Dendritic cell treated with granulocyte-macrophage colony-stimulating factor and Interleukin-4, amounts not matched to agents 40 ng/mL and 50 ng/mL, for 4 days (primary cell): ENCODE measurements around the gene MAN2C1.
A peak's percentile ranks its signal among the peaks of the same experiment; 100 is the strongest.
"Not testable (repeated sequence)": the region's sequence is repeated elsewhere in the genome, so short reads cannot be mapped to it uniquely, and the experiment has no call there.

Source experiments
- H3K27ac Mint-ChIP-seq: one replicate; pipeline ENCODE4 v1.8.0; 2022; ENCODE audit warnings: mild to moderate bottlenecking, mixed read lengths
- H3K27me3 Mint-ChIP-seq: one replicate; pipeline ENCODE4 v1.8.0; 2022; ENCODE audit warnings: mild to moderate bottlenecking, mixed read lengths
- H3K36me3 Mint-ChIP-seq: one replicate; pipeline ENCODE4 v1.8.0; 2022; ENCODE audit warnings: low read depth, mixed read lengths
- H3K4me1 Mint-ChIP-seq: one replicate; pipeline ENCODE4 v1.8.0; 2022; ENCODE audit warnings: low read depth, mixed read lengths
- H3K4me3 Mint-ChIP-seq: one replicate; pipeline ENCODE4 v1.8.0; 2022; ENCODE audit warnings: mild to moderate bottlenecking, moderate library complexity, mixed read lengths
- H3K9me3 Mint-ChIP-seq: one replicate; pipeline ENCODE4 v1.8.0; 2022; ENCODE audit warnings: mixed read lengths
- intact Hi-C: fragments of 100-400 bp; cut with micrococcal nuclease; formaldehyde crosslinking; loops from one replicate; pipeline ENCODE4 v1.15.0; 2022

Gene MAN2C1

GRCh38 chr15:75346796-75347221 lies 21.6 kb downstream of the MAN2C1 start, which contains the start of gene NEIL1:
TSS of gene NEIL1 (plus strand) at chr15:75347039. CDS start at chr15:75348906, 1,867 bp downstream.
- Mint-ChIP-seq H3K4me1 (peaks cover 40% of the 10 kb centered on the region), H3K4me3 (peak within 1 kb of the TSS; percentile 93), H3K27me3 (peaks cover 62% of the 10 kb centered on the region), H3K36me3 (peaks cover 18% of the 10 kb centered on the region), H3K9me3 (peaks cover 7% of the 10 kb centered on the region), H3K27ac (peak within 1 kb of the TSS; percentile 80)
- intact Hi-C loops: no loop called here

- H3K36me3 Mint-ChIP-seq: peaks cover 36% of the 10 kb centered on the region
- H3K4me3 Mint-ChIP-seq, intact Hi-C loops, H3K27ac Mint-ChIP-seq, H3K9me3 Mint-ChIP-seq: not testable (repeated sequence)
- H3K4me1 Mint-ChIP-seq: peaks cover 25% of the 10 kb centered on the region
- peaks cover 50% of the 10 kb centered on the region for H3K27me3 Mint-ChIP-seq
Observed at GRCh38 chr15:75343953-75344352, 24.5 kb downstream of the MAN2C1 start.

GRCh38 chr15:75342221-75342620 lies 26.2 kb downstream of the MAN2C1 start:
- no peak overlapping the region for H3K27ac Mint-ChIP-seq
- no peaks in the 10 kb centered on the region for H3K9me3 Mint-ChIP-seq
- intact Hi-C loops: no loop called here
- H3K4me3 Mint-ChIP-seq: no peak overlapping the region
- peaks cover 40% of the 10 kb centered on the region for H3K36me3 Mint-ChIP-seq
- peaks cover 34% of the 10 kb centered on the region for H3K27me3 Mint-ChIP-seq
- H3K4me1 Mint-ChIP-seq: peaks cover 18% of the 10 kb centered on the region

GRCh38 chr15:75339531-75340240 lies 28.7 kb downstream of the MAN2C1 start:
- Mint-ChIP-seq H3K27ac (no peak overlapping the region), H3K4me3 (no peak overlapping the region), H3K27me3 (peaks cover 12% of the 10 kb centered on the region)

GRCh38 chr15:75338661-75339240 lies 29.7 kb downstream of the MAN2C1 start:
- Mint-ChIP-seq H3K27ac (no peak overlapping the region), H3K27me3 (peaks cover 4% of the 10 kb centered on the region), H3K36me3 (peaks cover 42% of the 10 kb centered on the region), H3K9me3 (no peaks in the 10 kb centered on the region), H3K4me3 (no peak overlapping the region), H3K4me1 (peaks cover 29% of the 10 kb centered on the region)
- intact Hi-C loops: no loop called here

More at GRCh38 chr15:75339531-75340240, 28.7 kb downstream of the MAN2C1 start:
- H3K9me3 Mint-ChIP-seq: no peaks in the 10 kb centered on the region
- intact Hi-C loops: no loop called here
- peaks cover 42% of the 10 kb centered on the region for H3K36me3 Mint-ChIP-seq
- peaks cover 29% of the 10 kb centered on the region for H3K4me1 Mint-ChIP-seq

- Mint-ChIP-seq H3K27ac (peak within 1 kb of the TSS; percentile 95), H3K4me3 (peak within 1 kb of the TSS; percentile 100), H3K4me1 (peaks cover 24% of the 10 kb centered on the region), H3K36me3 (peaks cover 33% of the 10 kb centered on the region), H3K9me3 (no peaks in the 10 kb centered on the region), H3K27me3 (peaks cover 3% of the 10 kb centered on the region)
- intact Hi-C loops: no loop called here
Observed at GRCh38 chr15:75335705-75336355, 32.6 kb downstream of the MAN2C1 start, which contains the start of gene COMMD4. TSS of gene COMMD4 (plus strand) at chr15:75336063. CDS start at chr15:75336090, 27 bp downstream.

GRCh38 chr15:75335313-75335704 lies 33.1 kb downstream of the MAN2C1 start:
- peaks cover 24% of the 10 kb centered on the region for H3K4me1 Mint-ChIP-seq
- intact Hi-C loops: no loop called here
- peak overlapping the region; percentile 95 for H3K27ac Mint-ChIP-seq
- H3K27me3 Mint-ChIP-seq: peaks cover 3% of the 10 kb centered on the region
- H3K9me3 Mint-ChIP-seq: no peaks in the 10 kb centered on the region
- no peak overlapping the region for H3K4me3 Mint-ChIP-seq
- H3K36me3 Mint-ChIP-seq: peaks cover 30% of the 10 kb centered on the region

- peaks cover 24% of the 10 kb centered on the region for H3K4me1 Mint-ChIP-seq
- intact Hi-C loops, H3K9me3 Mint-ChIP-seq, H3K27ac Mint-ChIP-seq, H3K4me3 Mint-ChIP-seq, H3K27me3 Mint-ChIP-seq: not testable (repeated sequence)
- H3K36me3 Mint-ChIP-seq: peaks cover 15% of the 10 kb centered on the region
Observed at GRCh38 chr15:75333654-75334419, 34.6 kb downstream of the MAN2C1 start.

- H3K4me3 Mint-ChIP-seq, H3K36me3 Mint-ChIP-seq, H3K9me3 Mint-ChIP-seq, H3K27me3 Mint-ChIP-seq, intact Hi-C loops, H3K27ac Mint-ChIP-seq: not testable (repeated sequence)
- peaks cover 15% of the 10 kb centered on the region for H3K4me1 Mint-ChIP-seq
Observed at GRCh38 chr15:75332093-75332492, 36.3 kb downstream of the MAN2C1 start.

- no peak overlapping the region for H3K27ac Mint-ChIP-seq
- H3K27me3 Mint-ChIP-seq: peaks cover 3% of the 10 kb centered on the region
- no peaks in the 10 kb centered on the region for H3K9me3 Mint-ChIP-seq
- no peaks in the 10 kb centered on the region for H3K4me1 Mint-ChIP-seq
- H3K36me3 Mint-ChIP-seq: no peaks in the 10 kb centered on the region
- H3K4me3 Mint-ChIP-seq: no peak overlapping the region
- intact Hi-C loops: no loop called here
Observed at GRCh38 chr15:75329571-75329970, 38.8 kb downstream of the MAN2C1 start.

- Mint-ChIP-seq H3K27ac (no peak overlapping the region), H3K4me1 (no peaks in the 10 kb centered on the region), H3K27me3 (peaks cover 2% of the 10 kb centered on the region), H3K36me3 (no peaks in the 10 kb centered on the region), H3K4me3 (no peak overlapping the region), H3K9me3 (no peaks in the 10 kb centered on the region)
- intact Hi-C loops: no loop called here
Observed at GRCh38 chr15:75328493-75329314, 39.7 kb downstream of the MAN2C1 start.

GRCh38 chr15:75327491-75327890 lies 40.9 kb downstream of the MAN2C1 start:
- H3K27ac Mint-ChIP-seq: no peak overlapping the region
- H3K27me3 Mint-ChIP-seq: peaks cover 2% of the 10 kb centered on the region
- no peaks in the 10 kb centered on the region for H3K4me1 Mint-ChIP-seq
- no peaks in the 10 kb centered on the region for H3K36me3 Mint-ChIP-seq
- H3K4me3 Mint-ChIP-seq: no peak overlapping the region
- H3K9me3 Mint-ChIP-seq: no peaks in the 10 kb centered on the region
- intact Hi-C loops: no loop called here

GRCh38 chr15:75327005-75327404 lies 41.4 kb downstream of the MAN2C1 start:
- intact Hi-C loops: no loop called here
- Mint-ChIP-seq H3K9me3 (no peaks in the 10 kb centered on the region), H3K36me3 (no peaks in the 10 kb centered on the region), H3K4me1 (no peaks in the 10 kb centered on the region), H3K27ac (no peak overlapping the region), H3K4me3 (no peak overlapping the region), H3K27me3 (peaks cover 2% of the 10 kb centered on the region)
